NCI-H1105 (cell line): ENCODE data around the gene UAP1.

ENCODE experiments used
- DNase-seq: peaks from one replicate; lab custom pipeline; 2025; lab: John Stamatoyannopoulos, UW

The UAP1 gene

GRCh38 chr1:162616848-162617247 is 55.3 kb downstream of the UAP1 start:
- no peak for DNase-seq

- no peak for DNase-seq
These were observed 56.0 kb downstream of the UAP1 start for GRCh38 chr1:162617513-162617912.

- no peak for DNase-seq
These were observed 57.6 kb downstream of the UAP1 start for GRCh38 chr1:162619076-162619475.

GRCh38 chr1:162621256-162621655 is 59.7 kb downstream of the UAP1 start:
- DNase-seq, result no peak

GRCh38 chr1:162625679-162626078 is 64.2 kb downstream of the UAP1 start:
- DNase-seq, result no peak

GRCh38 chr1:162626094-162626493 is 64.6 kb downstream of the UAP1 start:
- DNase-seq, result no peak

GRCh38 chr1:162626761-162627160 is 65.2 kb downstream of the UAP1 start:
- no peak for DNase-seq

GRCh38 chr1:162627662-162628296 is 66.3 kb downstream of the UAP1 start:
- peak; percentile 50 for DNase-seq

- DNase-seq, result no peak
These were observed 67.6 kb downstream of the UAP1 start for GRCh38 chr1:162629077-162629627.

GRCh38 chr1:162629651-162630050 is 68.1 kb downstream of the UAP1 start:
- no peak for DNase-seq

GRCh38 chr1:162631546-162632191 is 70.1 kb downstream of the UAP1 start:
- no peak for DNase-seq

GRCh38 chr1:162632217-162632666 is 70.7 kb downstream of the UAP1 start, which contains the start of gene DDR2:
Gene DDR2 (plus strand): TSS chr1:162632464. CDS start chr1:162719064, 86,600 bp downstream.
- DNase-seq, result no peak

GRCh38 chr1:162632698-162633080 is 71.2 kb downstream of the UAP1 start:
- no peak for DNase-seq

GRCh38 chr1:162633081-162633762 is 71.7 kb downstream of the UAP1 start:
- no peak for DNase-seq

GRCh38 chr1:162635418-162635817 is 73.9 kb downstream of the UAP1 start:
- no peak for DNase-seq

GRCh38 chr1:162639718-162640117 is 78.2 kb downstream of the UAP1 start:
- DNase-seq, result no peak

GRCh38 chr1:162641114-162641513 is 79.6 kb downstream of the UAP1 start:
- DNase-seq, result no peak

- no peak for DNase-seq
These were observed 83.4 kb downstream of the UAP1 start for GRCh38 chr1:162644986-162645314.

GRCh38 chr1:162645666-162646065 is 84.1 kb downstream of the UAP1 start:
- no peak for DNase-seq

- no peak for DNase-seq
These were observed 88.1 kb downstream of the UAP1 start for GRCh38 chr1:162649583-162649982.
